Natural killer cell (primary cell): ENCODE measurements around the gene SLCO2A1. TPM values are rescaled to one million over a fixed set of nuclear protein-coding genes. Genes with fewer than 3 reads are reported as not detected.
A peak's percentile ranks its signal among the peaks of the same experiment; 100 is the strongest.

Experiments used
- ATAC-seq, 3 donors: fragments of 150-1000 bp in 2 of 3; fragments of 200-7000 bp in 1 of 3; cut with Tn5 transposase; 1 replicate in 1 of 3; 2 replicates in 2 of 3; pipeline ENCODE4 v1.10.0; 2021; ENCODE audit warnings: mild to moderate bottlenecking in 2 of 3, moderate library complexity in 2 of 3
- DNase-seq, 2 donors: peaks; one replicate each; pipeline versions ENCODE4 v3.0.0 to v3.0.0-alpha.2; 2013 to 2021; ENCODE audit warnings: mixed read lengths in 1 of 2
- H3K27ac ChIP-seq: one replicate; pipeline ENCODE4 v1.5.1; 2013; ENCODE audit warnings: mild to moderate bottlenecking, low read length
- H3K27me3 ChIP-seq: one replicate; pipeline ENCODE4 v1.6.1; 2013; ENCODE audit warnings: low read length; ENCODE audit not compliant: control insufficient read depth, insufficient read depth
- H3K36me3 ChIP-seq: one replicate; pipeline ENCODE4 v1.6.1; 2013; ENCODE audit warnings: low read length; ENCODE audit not compliant: control insufficient read depth, insufficient read depth
- H3K4me1 ChIP-seq: one replicate; pipeline ENCODE4 v1.6.1; 2013; ENCODE audit warnings: low read length; ENCODE audit not compliant: control insufficient read depth, insufficient read depth
- H3K4me3 ChIP-seq: one replicate; pipeline ENCODE4 v1.5.1; 2013; ENCODE audit warnings: low read length
- H3K9me3 ChIP-seq: one replicate; pipeline ENCODE4 v1.6.1; 2013; ENCODE audit warnings: low read length; ENCODE audit not compliant: control insufficient read depth, insufficient read depth
- H3K27ac Mint-ChIP-seq, 2 donors: one replicate each; pipeline ENCODE4 v1.8.0; 2022; ENCODE audit warnings: mild to moderate bottlenecking in 2 of 2, mixed read lengths in 2 of 2, moderate library complexity in 1 of 2
- H3K27me3 Mint-ChIP-seq, 2 donors: one replicate each; pipeline ENCODE4 v1.8.0; 2022; ENCODE audit warnings: low read depth in 2 of 2, mixed read lengths in 2 of 2
- H3K36me3 Mint-ChIP-seq: one replicate; pipeline ENCODE4 v1.8.0; 2022; ENCODE audit warnings: mixed read lengths
- H3K4me1 Mint-ChIP-seq, 2 donors: one replicate each; pipeline ENCODE4 v1.8.0; 2022; ENCODE audit warnings: mixed read lengths in 2 of 2
- H3K4me3 Mint-ChIP-seq: one replicate; pipeline ENCODE4 v1.8.0; 2022; ENCODE audit warnings: mild to moderate bottlenecking, moderate library complexity, mixed read lengths
- H3K9me3 Mint-ChIP-seq, 2 donors: one replicate each; pipeline ENCODE4 v1.8.0; 2022; ENCODE audit warnings: mixed read lengths in 2 of 2
- WGBS: methylation state at CpG from one replicate; pipeline ENCODE4 v1.1.7; 2013; ENCODE audit warnings: missing lambda C conversion rate; ENCODE audit not compliant: insufficient coverage; 5-methylcytosine and 5-hydroxymethylcytosine counted together
- intact Hi-C: fragments of 100-400 bp; cut with micrococcal nuclease; formaldehyde crosslinking; loops from one replicate; pipeline ENCODE4 v1.14.2; 2022
- total RNA-seq, 4 donors: library from RNA; stranded (reverse); fragments of 120-200 nt in 1 of 4; gene quantifications; one replicate each; pipeline versions ENCODE4 v1.2.3 to v1.2.4, GENCODE V29; 2013 to 2022
- TF ChIP-seq, protein P1 (sequence below): fragments of 200-600 bp; IDR thresholded peaks from one replicate; pipeline ENCODE4 v1.8.0; 2022; ENCODE audit warnings: antibody characterized with exemption

SLCO2A1 gene
- total RNA-seq, 3 donors from 2014 or later (not counting 1 experiment from before 2014, with no cell fraction given) = not detected

DNA sequence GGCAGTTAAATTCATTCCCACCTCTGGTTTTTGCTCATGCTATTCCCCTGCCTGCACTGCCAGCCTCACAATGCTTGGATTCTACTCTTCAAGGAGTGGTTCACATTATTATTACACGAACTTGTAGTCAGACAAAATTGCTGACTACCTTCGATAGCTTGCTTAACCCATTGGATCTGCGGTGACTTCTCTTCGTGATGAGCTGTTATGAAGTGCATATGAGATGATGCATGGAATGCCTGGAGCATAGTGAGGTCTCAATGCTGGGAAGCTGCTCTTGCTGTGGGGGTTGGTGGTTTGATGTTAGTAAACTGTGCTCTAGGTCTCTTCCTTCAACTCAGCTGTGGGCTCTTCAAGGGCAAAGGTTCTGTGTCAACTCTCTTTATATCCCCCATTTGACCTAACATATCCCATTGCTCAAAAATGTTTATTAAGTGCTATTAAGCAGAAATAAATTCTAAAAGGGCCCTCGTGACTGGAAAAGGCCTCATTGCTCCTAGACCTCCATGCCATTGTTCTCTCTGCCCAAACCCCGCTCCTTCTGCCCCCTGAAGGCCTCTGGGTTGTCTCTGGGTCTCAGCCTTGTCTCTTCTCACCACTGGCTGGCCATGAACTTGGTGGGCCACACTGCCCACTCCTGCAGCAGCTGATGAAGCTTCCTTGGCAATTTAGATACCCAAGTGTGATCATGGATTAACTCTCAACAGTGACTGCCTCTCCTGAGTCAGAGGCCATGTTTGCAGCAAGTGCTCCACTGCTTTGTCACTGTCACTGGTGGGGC is 4.5 kb upstream of the SLCO2A1 start:
- no peak overlapping the region for H3K4me3 Mint-ChIP-seq
- no peak overlapping the region for H3K27ac Mint-ChIP-seq
- H3K9me3 ChIP-seq = no peaks in the 10 kb centered on the region
- peaks cover 6% of the 10 kb centered on the region for H3K4me1 ChIP-seq
- TF ChIP-seq, protein P1, sequence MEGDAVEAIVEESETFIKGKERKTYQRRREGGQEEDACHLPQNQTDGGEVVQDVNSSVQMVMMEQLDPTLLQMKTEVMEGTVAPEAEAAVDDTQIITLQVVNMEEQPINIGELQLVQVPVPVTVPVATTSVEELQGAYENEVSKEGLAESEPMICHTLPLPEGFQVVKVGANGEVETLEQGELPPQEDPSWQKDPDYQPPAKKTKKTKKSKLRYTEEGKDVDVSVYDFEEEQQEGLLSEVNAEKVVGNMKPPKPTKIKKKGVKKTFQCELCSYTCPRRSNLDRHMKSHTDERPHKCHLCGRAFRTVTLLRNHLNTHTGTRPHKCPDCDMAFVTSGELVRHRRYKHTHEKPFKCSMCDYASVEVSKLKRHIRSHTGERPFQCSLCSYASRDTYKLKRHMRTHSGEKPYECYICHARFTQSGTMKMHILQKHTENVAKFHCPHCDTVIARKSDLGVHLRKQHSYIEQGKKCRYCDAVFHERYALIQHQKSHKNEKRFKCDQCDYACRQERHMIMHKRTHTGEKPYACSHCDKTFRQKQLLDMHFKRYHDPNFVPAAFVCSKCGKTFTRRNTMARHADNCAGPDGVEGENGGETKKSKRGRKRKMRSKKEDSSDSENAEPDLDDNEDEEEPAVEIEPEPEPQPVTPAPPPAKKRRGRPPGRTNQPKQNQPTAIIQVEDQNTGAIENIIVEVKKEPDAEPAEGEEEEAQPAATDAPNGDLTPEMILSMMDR = no peak
- DNase-seq (no peak), ATAC-seq (no peak)
- H3K27me3 ChIP-seq = peaks cover 2% of the 10 kb centered on the region
- H3K4me1 Mint-ChIP-seq = no peaks in the 10 kb centered on the region
- no peaks in the 10 kb centered on the region for H3K9me3 Mint-ChIP-seq
- no peaks in the 10 kb centered on the region for H3K36me3 ChIP-seq
- no peaks in the 10 kb centered on the region for H3K36me3 Mint-ChIP-seq
- no peak overlapping the region for H3K27ac ChIP-seq
- intact Hi-C loops = no loop called here
- WGBS = 87% methylated on average over 6 of the region's 6 CpGs
- no peak overlapping the region for H3K4me3 ChIP-seq
- peaks cover 9 to 11% of the 10 kb centered on the region in 2 donors for H3K27me3 Mint-ChIP-seq

DNA sequence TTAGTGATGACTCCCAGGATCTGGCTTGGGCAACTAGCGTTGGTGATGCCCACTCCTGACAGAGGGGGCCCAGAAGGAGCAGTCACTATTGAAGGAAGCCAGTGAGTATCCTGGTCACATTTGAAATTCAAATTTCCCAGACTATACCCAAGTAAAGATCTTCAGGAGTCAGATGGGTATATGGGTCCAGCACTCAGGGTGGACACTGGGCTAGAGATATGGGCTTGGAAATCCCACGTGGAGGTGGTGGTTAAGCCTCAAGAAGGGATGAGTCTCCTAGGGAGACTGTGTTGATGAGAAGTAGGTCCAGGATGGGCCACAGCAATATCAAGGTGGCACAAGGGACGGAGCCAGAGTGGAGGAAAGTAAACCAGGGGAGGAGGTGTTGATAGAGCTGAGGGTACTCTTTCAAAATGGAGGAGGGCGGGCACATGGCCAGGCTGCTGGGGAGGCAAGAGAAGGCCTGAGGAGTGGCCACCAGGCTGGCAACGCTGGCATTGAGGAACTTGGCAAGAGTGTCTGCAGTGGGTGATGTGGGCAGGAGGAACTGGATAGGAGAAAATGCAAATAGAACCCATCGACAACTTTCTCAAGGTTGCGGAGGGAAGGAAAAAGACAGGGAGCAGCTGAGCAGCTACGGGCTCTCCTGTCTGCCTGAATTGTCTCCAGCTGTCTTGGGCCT is 3.7 kb upstream of the SLCO2A1 start:
- Histone ChIP-seq H3K4me1 (peaks cover 11% of the 10 kb centered on the region), H3K36me3 (no peaks in the 10 kb centered on the region), H3K4me3 (no peak overlapping the region), H3K27ac (no peak overlapping the region), H3K9me3 (no peaks in the 10 kb centered on the region), H3K27me3 (peaks cover 9% of the 10 kb centered on the region)
- ATAC-seq = no peak
- peaks cover 16 to 18% of the 10 kb centered on the region in 2 donors for H3K27me3 Mint-ChIP-seq
- H3K4me3 Mint-ChIP-seq = no peak overlapping the region
- intact Hi-C loops = no loop called here
- no peaks in the 10 kb centered on the region for H3K9me3 Mint-ChIP-seq
- no peak for DNase-seq
- H3K4me1 Mint-ChIP-seq = no peaks in the 10 kb centered on the region
- WGBS = 83% methylated on average over 8 of the region's 8 CpGs
- H3K36me3 Mint-ChIP-seq = no peaks in the 10 kb centered on the region
- TF ChIP-seq, protein P1 = no peak
- no peak overlapping the region for H3K27ac Mint-ChIP-seq

DNA sequence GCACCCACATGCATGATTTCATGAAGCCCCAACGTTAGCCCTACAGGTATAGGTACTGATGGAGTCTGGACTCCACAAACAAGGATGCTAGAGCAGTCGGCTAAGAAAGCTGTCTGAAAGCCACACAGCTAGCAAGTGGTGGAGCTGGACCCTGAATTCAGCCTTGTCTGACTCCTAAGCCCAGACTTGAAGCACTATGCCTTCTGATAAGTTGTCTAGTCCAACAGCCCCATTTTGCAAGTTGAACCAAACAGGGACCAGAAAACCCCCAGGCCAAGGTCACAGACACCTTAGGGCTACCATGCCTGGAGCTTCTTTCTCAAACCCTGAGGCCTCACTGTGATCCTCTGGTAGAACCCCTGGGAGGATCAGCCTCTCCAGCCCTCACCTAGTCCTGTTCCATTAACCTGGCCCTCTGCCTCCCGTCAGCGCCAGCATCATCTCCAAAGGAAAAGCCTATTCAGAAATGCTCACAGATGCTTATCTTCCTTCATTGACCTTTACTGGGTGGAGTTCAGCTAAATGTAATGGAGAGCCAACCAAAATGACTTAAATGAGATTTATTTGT is 1.7 kb upstream of the SLCO2A1 start:
- no peak overlapping the region for H3K27ac ChIP-seq
- Mint-ChIP-seq H3K4me1 (no peaks in the 10 kb centered on the region), H3K27ac (no peak overlapping the region), H3K36me3 (no peaks in the 10 kb centered on the region), H3K4me3 (peak overlapping the region; percentile 37), H3K27me3 (peaks cover 30 to 33% of the 10 kb centered on the region in 2 donors), H3K9me3 (no peaks in the 10 kb centered on the region)
- intact Hi-C loops = no loop called here
- H3K4me3 ChIP-seq = no peak overlapping the region
- DNase-seq (no peak), ATAC-seq (no peak)
- H3K27me3 ChIP-seq = peaks cover 11% of the 10 kb centered on the region
- H3K36me3 ChIP-seq = no peaks in the 10 kb centered on the region
- 88% methylated on average over 4 of the region's 4 CpGs for WGBS
- H3K4me1 ChIP-seq = peaks cover 11% of the 10 kb centered on the region
- TF ChIP-seq, protein P1 = no peak
- no peaks in the 10 kb centered on the region for H3K9me3 ChIP-seq
